HG03060 (cell line): ENCODE results near the gene KRTAP1-3.
"Not testable (repeated sequence)": the region's sequence is repeated elsewhere in the genome, so short reads cannot be mapped to it uniquely, and the experiment has no call there.

Source experiments
- ATAC-seq: cut with Tn5 transposase; IDR thresholded peaks from one replicate; pipeline ENCODE4 v1.9.1; 2021; ENCODE audit warnings: low read depth, moderate number of reproducible peaks; ENCODE audit not compliant: unreplicated experiment

Gene KRTAP1-3

GRCh38 chr17:41013181-41013580, 21.5 kb downstream of the KRTAP1-3 start:
- ATAC-seq = no peak

GRCh38 chr17:41012326-41013120, 22.2 kb downstream of the KRTAP1-3 start:
- no peak for ATAC-seq

GRCh38 chr17:41010441-41010840, 24.2 kb downstream of the KRTAP1-3 start:
- no peak for ATAC-seq

GRCh38 chr17:41009936-41010335, 24.7 kb downstream of the KRTAP1-3 start:
- no peak for ATAC-seq

- ATAC-seq = no peak
Observed at GRCh38 chr17:41009301-41009760, 25.3 kb downstream of the KRTAP1-3 start.

- no peak for ATAC-seq
Observed at GRCh38 chr17:41008811-41009210, 25.9 kb downstream of the KRTAP1-3 start, which contains the start of gene KRTAP3-1. KRTAP3-1 (minus strand) TSS chr17:41009128; CDS start chr17:41009074, 54 bp downstream.

- no peak for ATAC-seq
Observed at GRCh38 chr17:41004397-41004796, 30.3 kb downstream of the KRTAP1-3 start.

- ATAC-seq = no peak
Observed at GRCh38 chr17:41003926-41004325, 30.7 kb downstream of the KRTAP1-3 start.

GRCh38 chr17:41002814-41003213, 31.9 kb downstream of the KRTAP1-3 start:
- ATAC-seq = no peak

- no peak for ATAC-seq
Observed at GRCh38 chr17:41001795-41002194, 32.9 kb downstream of the KRTAP1-3 start.

- not testable (repeated sequence) for ATAC-seq
Observed at GRCh38 chr17:40999563-40999962, 35.1 kb downstream of the KRTAP1-3 start, which contains the start of gene KRTAP3-2. KRTAP3-2 (minus strand) TSS chr17:40999906; CDS start chr17:40999853, 53 bp downstream.

- ATAC-seq = no peak
Observed at GRCh38 chr17:40997361-40997760, 37.3 kb downstream of the KRTAP1-3 start.

GRCh38 chr17:40996829-40997228, 37.8 kb downstream of the KRTAP1-3 start:
- no peak for ATAC-seq

GRCh38 chr17:40995116-40995515, 39.6 kb downstream of the KRTAP1-3 start:
- ATAC-seq = no peak

GRCh38 chr17:40993839-40994238, 40.8 kb downstream of the KRTAP1-3 start, which contains the start of gene KRTAP3-3:
KRTAP3-3 (minus strand) TSS chr17:40994164; CDS start chr17:40994097, 67 bp downstream.
- no peak for ATAC-seq

GRCh38 chr17:40993084-40993483, 41.6 kb downstream of the KRTAP1-3 start:
- ATAC-seq = no peak

GRCh38 chr17:40992666-40993065, 42.0 kb downstream of the KRTAP1-3 start:
- no peak for ATAC-seq

GRCh38 chr17:40986920-40987319, 47.8 kb downstream of the KRTAP1-3 start:
- ATAC-seq = no peak

- no peak for ATAC-seq
Observed at GRCh38 chr17:40984226-40984625, 50.4 kb downstream of the KRTAP1-3 start, which contains the start of gene KRT40. KRT40 (minus strand) TSS chr17:40984326; CDS start chr17:40984273, 53 bp downstream.
